ENCODE data around the gene NEUROG3. TPM values are rescaled to one million over a fixed set of nuclear protein-coding genes. Genes with fewer than 3 reads are reported as not detected.

NEUROG3 gene
- polyA plus RNA-seq (2013, experiment 1 of 2; ENCODE audit: insufficient read length): not detected
- not detected for polyA plus RNA-seq (2013, experiment 2 of 2; ENCODE audit: insufficient read length)

- no peak for DNase-seq
These were observed at the start of gene NEUROG3 for GRCh38 chr10:69573056-69573806. NEUROG3 (minus strand) TSS chr10:69573422; CDS start chr10:69573043, 379 bp downstream.

DNA sequence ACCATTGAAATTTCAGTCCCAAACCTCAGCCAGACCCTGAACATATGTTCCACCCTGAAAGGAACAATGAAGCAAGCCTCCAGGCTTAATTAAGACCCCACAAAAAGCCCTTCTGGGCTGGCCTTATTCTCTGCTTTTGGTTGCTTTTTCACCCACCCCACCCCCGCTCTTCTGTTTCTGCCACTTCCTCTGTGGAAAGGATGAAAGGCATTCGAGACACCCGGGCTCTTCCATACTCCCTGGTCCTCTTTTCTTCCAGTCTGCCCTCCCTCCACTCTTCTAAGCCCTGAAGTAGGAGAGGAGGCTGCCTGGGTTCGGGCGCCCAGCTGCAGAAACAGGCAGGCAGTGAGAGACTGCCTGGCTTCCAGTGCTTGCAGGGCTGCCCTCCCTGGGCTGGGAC, 47.4 kb upstream of the NEUROG3 start:
- DNase-seq: no peak

- DNase-seq: no peak
These were observed 46.4 kb upstream of the NEUROG3 start for GRCh38 chr10:69619626-69620025.

DNA sequence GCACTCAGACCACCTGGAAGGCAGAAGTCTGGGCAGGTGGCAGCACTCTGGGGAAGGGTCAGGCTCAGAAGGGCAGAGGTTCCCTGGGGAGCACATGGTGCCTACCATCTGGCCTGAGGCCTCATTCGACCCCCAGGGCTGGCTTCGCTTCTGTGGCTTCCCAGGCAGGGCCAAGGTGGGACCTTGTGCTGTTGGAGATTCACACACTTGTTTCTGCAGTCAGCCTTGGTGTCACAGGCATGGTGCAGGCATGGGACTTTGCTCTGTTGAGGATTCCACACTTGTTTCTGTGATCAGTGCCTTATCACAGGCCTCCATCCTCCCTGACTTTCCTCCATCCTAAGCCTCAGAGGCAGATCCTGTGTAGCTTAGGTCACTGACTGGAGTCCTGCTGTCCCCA, 45.5 kb upstream of the NEUROG3 start:
- DNase-seq: no peak

DNA sequence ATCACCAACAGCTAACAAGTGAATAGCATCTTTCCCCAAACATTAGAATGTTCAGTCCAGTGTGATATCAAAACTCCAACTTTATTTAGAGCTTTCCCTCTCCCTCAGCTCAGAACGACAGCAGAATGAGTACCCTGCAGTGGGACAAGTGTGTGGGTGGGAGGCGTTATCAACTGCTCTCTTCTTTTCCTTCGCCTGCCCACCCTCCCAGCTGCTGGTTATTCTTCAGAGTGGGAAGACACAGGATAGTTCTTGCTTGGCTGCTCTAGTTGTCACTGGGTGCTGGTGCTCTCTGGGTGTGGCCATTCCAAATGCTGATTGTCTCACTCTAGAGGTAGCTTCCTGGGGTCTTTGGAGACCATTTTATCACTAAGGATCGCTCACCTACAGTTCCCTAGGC, 43.1 kb upstream of the NEUROG3 start:
- no peak for DNase-seq

GRCh38 chr10:69614130-69614529, 40.9 kb upstream of the NEUROG3 start:
- DNase-seq: no peak

- DNase-seq: no peak
These were observed 39.5 kb upstream of the NEUROG3 start for GRCh38 chr10:69612760-69613159.

DNA sequence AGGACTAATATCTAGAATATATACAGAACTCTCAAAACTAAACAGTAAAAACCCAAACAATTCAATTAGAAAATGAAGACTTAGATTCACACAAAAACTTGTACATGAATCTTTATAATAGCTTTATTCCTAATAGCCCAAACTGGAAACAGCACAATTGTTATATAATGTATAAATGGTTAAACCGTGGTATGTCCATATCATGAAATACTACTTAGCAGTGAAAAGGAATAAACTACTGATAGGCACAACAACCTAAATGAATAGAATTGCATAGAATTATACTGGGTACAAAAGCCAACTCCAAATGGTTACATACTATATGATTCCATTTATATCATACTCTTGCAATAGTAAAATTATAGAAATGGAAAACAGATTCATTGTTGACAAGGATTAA, 35.9 kb upstream of the NEUROG3 start:
- no peak for DNase-seq

- no peak for DNase-seq
These were observed 27.6 kb upstream of the NEUROG3 start for GRCh38 chr10:69600761-69601330.

DNA sequence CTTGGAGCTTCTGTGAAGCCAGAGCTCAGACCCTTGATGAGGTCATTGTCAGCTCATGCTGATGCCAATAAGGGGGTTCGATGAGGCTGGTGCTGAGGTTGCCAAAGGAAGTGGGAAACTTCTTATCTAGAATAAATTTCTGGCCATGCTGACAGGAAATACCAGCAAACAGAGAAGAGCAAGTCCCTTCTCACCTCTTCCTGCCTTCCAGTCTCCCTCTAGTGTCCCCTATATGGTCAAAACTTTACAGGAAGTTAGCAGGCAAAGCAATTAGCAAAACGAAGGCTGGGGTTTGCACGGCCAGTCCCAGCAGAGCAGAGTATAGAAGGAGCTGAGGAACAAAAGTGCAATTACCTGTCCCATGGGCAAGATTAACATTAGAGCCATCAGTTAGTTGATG, 15.1 kb upstream of the NEUROG3 start:
- DNase-seq: no peak

DNA sequence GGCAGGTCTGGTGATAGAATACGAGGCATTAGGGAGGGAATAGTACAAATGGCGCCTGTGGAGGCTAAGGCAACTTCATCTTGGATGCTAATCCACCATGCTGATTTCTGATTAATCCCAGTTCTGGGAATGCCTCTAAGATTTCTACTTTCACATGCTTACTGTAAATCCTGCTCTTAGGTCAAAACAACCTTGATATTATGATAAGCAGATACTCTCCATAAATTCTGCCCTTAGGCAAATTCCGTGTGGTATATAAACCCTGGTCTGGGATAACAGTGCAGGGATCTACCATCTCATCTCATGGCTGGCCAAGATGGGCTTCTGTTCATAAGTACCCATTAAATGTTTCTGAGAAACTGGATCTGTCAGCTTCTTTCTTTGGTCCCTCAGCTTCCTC, 11.4 kb upstream of the NEUROG3 start:
- no peak for DNase-seq

DNA sequence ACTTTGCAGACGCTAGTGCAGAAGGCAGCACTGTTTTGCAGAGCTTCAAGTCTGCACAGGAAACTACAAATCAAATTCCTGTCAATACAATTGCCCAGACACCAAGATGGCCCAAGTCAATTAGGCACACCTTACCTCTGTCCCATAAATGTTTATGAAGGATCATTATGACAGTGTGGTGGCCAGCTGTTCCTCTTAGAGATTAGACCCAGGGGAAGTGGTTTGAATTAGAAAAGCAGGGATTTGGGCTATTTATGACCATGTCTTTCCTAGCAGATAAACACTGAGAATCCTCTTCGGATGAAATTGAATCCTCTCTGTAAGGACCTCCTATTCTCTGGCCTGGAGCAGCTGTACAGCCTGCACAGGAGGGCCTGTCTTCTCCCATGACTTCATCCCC, 9.9 kb upstream of the NEUROG3 start:
- no peak for DNase-seq

- DNase-seq: no peak
These were observed 7.2 kb upstream of the NEUROG3 start for GRCh38 chr10:69580435-69580834.

GRCh38 chr10:69579464-69580060, 6.3 kb upstream of the NEUROG3 start:
- no peak for DNase-seq

DNA sequence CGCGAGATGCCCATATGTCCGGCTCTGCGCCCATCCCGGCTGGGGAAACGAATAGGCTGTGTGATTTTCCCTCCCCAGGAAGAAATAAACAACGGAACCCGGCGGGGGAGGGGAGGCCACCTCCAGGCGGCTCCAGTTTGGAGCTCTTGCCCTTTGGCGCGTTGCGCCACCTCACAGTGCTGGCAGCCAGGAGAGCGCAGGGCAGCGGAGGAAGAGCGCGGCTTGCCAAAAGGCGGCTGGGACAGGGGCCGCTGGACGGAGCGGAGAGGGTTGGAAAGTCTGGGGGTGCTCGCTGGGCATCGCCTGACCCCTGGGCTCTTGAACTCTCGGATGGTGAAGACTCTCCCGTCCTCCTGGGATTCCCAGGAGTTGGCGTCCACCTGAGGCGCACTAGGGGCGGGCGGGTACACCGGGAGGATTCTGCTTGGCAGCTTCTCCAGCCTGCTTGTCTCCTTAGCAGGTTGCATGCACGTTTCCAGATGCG, 5.3 kb upstream of the NEUROG3 start:
- no peak for DNase-seq

DNA sequence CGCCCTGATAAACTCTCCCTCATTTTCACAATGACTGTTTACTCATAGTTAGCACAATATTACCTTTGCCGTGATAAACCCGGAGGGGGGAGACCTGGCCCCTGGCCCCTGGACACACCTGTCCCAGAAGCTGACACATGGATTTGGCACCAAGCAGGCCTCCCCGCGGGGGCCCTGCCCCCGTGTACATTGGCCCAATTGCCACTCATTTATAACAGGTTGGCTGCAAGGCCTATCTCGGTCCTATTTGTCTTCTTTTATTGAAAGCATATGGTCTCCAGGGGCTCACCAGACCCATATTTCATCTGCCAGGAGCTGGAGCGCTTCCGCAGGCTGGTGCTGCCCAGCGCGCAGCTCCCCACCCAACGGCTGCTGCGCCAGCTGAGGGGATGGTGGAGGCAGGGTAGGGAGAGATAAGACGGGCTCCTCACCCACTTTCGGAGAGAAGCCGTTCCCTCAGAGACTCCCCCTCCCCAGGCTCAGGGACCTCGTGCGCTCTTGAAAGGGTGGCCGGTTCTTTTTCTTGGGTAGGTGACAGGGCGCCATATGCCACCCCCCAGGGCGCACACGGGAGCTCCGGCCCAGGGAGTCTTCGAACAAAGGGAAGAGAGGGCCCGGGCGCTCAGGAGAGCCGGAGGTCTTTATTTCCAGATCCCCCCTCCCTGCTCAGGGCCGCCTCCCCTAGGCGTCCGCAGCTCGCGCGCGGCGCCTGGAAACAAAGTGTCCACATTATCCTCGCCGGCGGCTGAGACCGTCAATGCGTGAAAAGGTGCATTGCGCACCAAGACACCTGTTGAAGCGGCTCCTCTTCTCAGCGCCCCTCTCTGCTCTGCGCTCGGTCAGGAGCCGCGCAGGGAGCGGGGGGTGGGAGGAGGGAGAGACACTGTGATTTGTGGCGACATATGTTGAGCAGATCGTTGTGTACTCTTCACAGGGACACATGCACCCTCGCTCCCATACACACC, 4.3 kb upstream of the NEUROG3 start:
- no peak for DNase-seq

- no peak for DNase-seq
These were observed 3.3 kb upstream of the NEUROG3 start for GRCh38 chr10:69576334-69577011.

DNA sequence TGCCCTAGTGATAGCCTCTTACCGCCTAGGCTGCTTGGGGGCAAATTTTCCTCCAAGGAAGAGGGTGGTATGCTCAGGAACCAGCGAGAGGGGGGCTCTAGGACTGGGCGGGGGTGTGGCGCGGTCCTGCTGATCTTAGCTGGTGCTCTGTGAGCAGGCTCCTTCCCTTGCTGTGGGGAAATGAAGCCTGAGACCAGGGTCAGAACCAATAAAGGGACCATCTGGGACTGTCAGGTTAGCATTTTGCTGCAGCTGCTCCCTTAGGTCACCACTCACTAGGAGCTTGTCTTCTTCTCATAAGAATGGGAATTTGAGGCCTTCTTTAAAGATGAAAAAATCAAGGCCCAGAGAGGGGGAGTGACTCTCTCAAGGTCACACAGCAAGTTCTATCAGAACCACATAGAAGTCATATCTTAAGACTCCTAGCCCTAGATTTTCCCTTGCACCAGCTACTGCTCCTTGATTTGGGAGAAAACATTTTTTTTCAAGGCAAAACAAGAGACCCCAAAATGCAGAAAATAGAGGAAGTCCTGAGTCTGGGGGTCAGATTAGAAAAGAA, 2.0 kb upstream of the NEUROG3 start:
- DNase-seq: no peak

GRCh38 chr10:69574571-69574978, 1.4 kb upstream of the NEUROG3 start:
- no peak for DNase-seq

GRCh38 chr10:69572159-69573055, 815 bp downstream of the NEUROG3 start:
- DNase-seq: no peak
